WTC11 (cell line): Measurements from ENCODE around the gene PRMT9. TPM values are rescaled to one million over a fixed set of nuclear protein-coding genes. Genes with fewer than 3 reads are reported as not detected.

ENCODE experiments used
- ATAC-seq: fragments of 200-7000 bp; cut with Tn5 transposase; 2 replicates; pipeline ENCODE4 v1.10.0; 2021; ENCODE audit warnings: mild to moderate bottlenecking, moderate library complexity
- CTCF ChIA-PET: fragments of 300-600 bp; sonication (Branson Sonifier 250); formaldehyde crosslinking; loops from one replicate; lab custom pipeline; 2021; ENCODE audit warnings: antibody characterized with exemption; lab: Charles Lee
- POLR2A ChIA-PET: fragments of 350-600 bp; sonication (Branson Sonifier 250); formaldehyde crosslinking; loops from one replicate; lab custom pipeline; 2021; ENCODE audit warnings: antibody characterized with exemption; lab: Charles Lee
- DNase-seq: peaks from one replicate; pipeline ENCODE4 v3.0.0; 2021; ENCODE audit warnings: low spot score
- H3K27ac Mint-ChIP-seq: 2 replicates; pipeline ENCODE4 v1.8.0; 2021; ENCODE audit warnings: mixed read lengths
- H3K27me3 Mint-ChIP-seq: 2 replicates; pipeline ENCODE4 v1.8.0; 2021; ENCODE audit warnings: low read depth, mild to moderate bottlenecking, moderate library complexity, mixed read lengths
- H3K36me3 Mint-ChIP-seq: 2 replicates; pipeline ENCODE4 v1.8.0; 2021; ENCODE audit warnings: mixed read lengths
- H3K4me1 Mint-ChIP-seq: 2 replicates; pipeline ENCODE4 v1.8.0; 2022; ENCODE audit warnings: mixed read lengths
- H3K4me3 Mint-ChIP-seq: 2 replicates; pipeline ENCODE4 v1.8.0; 2021; ENCODE audit warnings: mild to moderate bottlenecking, moderate library complexity, mixed read lengths
- H3K9me3 Mint-ChIP-seq: 2 replicates; pipeline ENCODE4 v1.8.0; 2021; ENCODE audit warnings: mixed read lengths
- AR ChIP-seq: fragments of 250-450 bp; sonication (Bioruptor Pico); IDR thresholded peaks from 2 replicates; pipeline ENCODE4 v1.9.0; 2021; ENCODE audit warnings: mild to moderate bottlenecking
- CBFB ChIP-seq: sonication (generic); formaldehyde crosslinking; IDR thresholded peaks from 2 replicates; pipeline ENCODE4 v1.8.1; 2022; ENCODE audit warnings: mild to moderate bottlenecking, low read depth, missing genetic modification reagents
- CREM ChIP-seq: sonication (generic); formaldehyde crosslinking; IDR thresholded peaks from 2 replicates; pipeline ENCODE4 v1.8.1; 2022; ENCODE audit warnings: mild to moderate bottlenecking, missing genetic modification reagents, moderate library complexity
- E2F1 ChIP-seq: sonication (generic); formaldehyde crosslinking; IDR thresholded peaks from 2 replicates; pipeline ENCODE4 v1.8.0; 2022; ENCODE audit warnings: mild to moderate bottlenecking, missing genetic modification reagents
- ELF4 ChIP-seq: sonication (generic); formaldehyde crosslinking; IDR thresholded peaks from 2 replicates; pipeline ENCODE4 v1.8.1; 2022; ENCODE audit warnings: low read depth, mild to moderate bottlenecking, moderate library complexity, missing genetic modification reagents
- FOXP4 ChIP-seq: sonication (generic); formaldehyde crosslinking; IDR thresholded peaks from 2 replicates; pipeline ENCODE4 v1.8.0; 2022; ENCODE audit warnings: mild to moderate bottlenecking, missing genetic modification reagents
- GTF2I ChIP-seq: fragments of 250-450 bp; sonication (Bioruptor Pico); conservative IDR thresholded peaks from 2 replicates; pipeline ENCODE4 v1.4.0; 2021; ENCODE audit warnings: mild to moderate bottlenecking
- HMGXB4 ChIP-seq: sonication (generic); formaldehyde crosslinking; IDR thresholded peaks from 2 replicates; pipeline ENCODE4 v1.8.1; 2023; ENCODE audit warnings: mild to moderate bottlenecking, moderate library complexity, missing genetic modification reagents
- MXD4 ChIP-seq: fragments of 250-450 bp; sonication (Bioruptor Pico); IDR thresholded peaks from 2 replicates; pipeline ENCODE4 v1.8.0; 2021; ENCODE audit warnings: mild to moderate bottlenecking, moderate library complexity, borderline replicate concordance
- NFATC4 ChIP-seq: fragments of 250-450 bp; sonication (Bioruptor Pico); IDR thresholded peaks from 2 replicates; pipeline ENCODE4 v1.9.0; 2021; ENCODE audit warnings: mild to moderate bottlenecking
- NFE2L1 ChIP-seq: sonication (generic); formaldehyde crosslinking; IDR thresholded peaks from 2 replicates; pipeline ENCODE4 v1.8.1; 2023; ENCODE audit warnings: missing genetic modification reagents
- NR3C1 ChIP-seq: sonication (generic); formaldehyde crosslinking; conservative IDR thresholded peaks from 2 replicates; pipeline ENCODE4 v1.8.1; 2023; ENCODE audit warnings: low read depth, mild to moderate bottlenecking, missing genetic modification reagents
- SP1 ChIP-seq: sonication (generic); formaldehyde crosslinking; conservative IDR thresholded peaks from 2 replicates; pipeline ENCODE4 v1.8.1; 2022; ENCODE audit warnings: missing genetic modification reagents
- TEAD4 ChIP-seq: sonication (generic); formaldehyde crosslinking; IDR thresholded peaks from 2 replicates; pipeline ENCODE4 v1.8.0; 2022; ENCODE audit warnings: mild to moderate bottlenecking, missing genetic modification reagents
- ZNF396 ChIP-seq: fragments of 250-450 bp; sonication (Bioruptor Pico); IDR thresholded peaks from 2 replicates; pipeline ENCODE4 v1.8.0; 2021; ENCODE audit warnings: mild to moderate bottlenecking, moderate library complexity, borderline replicate concordance
- ZNF423 ChIP-seq: fragments of 250-450 bp; sonication (Bioruptor Pico); IDR thresholded peaks from 2 replicates; pipeline ENCODE4 v2.1.2; 2022; ENCODE audit warnings: mild to moderate bottlenecking, moderate library complexity
- ZNF671 ChIP-seq: fragments of 250-450 bp; sonication (Bioruptor Pico); IDR thresholded peaks from 2 replicates; pipeline ENCODE4 v1.8.0; 2021; ENCODE audit warnings: mild to moderate bottlenecking
- total RNA-seq: library from RNA; stranded (reverse); gene quantifications from 3 replicates; pipeline ENCODE4 v1.2.3, GENCODE V29; 2021
- TF ChIP-seq, protein P1 (sequence below): sonication (generic); formaldehyde crosslinking; IDR thresholded peaks from 2 replicates; pipeline ENCODE4 v1.8.1; 2022; ENCODE audit warnings: missing genetic modification reagents, borderline replicate concordance
- TF ChIP-seq, protein P2 (sequence below): fragments of 250-450 bp; sonication (Bioruptor Pico); conservative IDR thresholded peaks from 2 replicates; pipeline ENCODE4 v1.9.0; 2021; ENCODE audit warnings: mild to moderate bottlenecking
- TF ChIP-seq, protein P3 (sequence below): sonication (generic); formaldehyde crosslinking; IDR thresholded peaks from 2 replicates; pipeline ENCODE4 v1.8.0; 2022; ENCODE audit warnings: mild to moderate bottlenecking, missing genetic modification reagents
- TF ChIP-seq, protein P4 (sequence below): fragments of 250-450 bp; sonication (Bioruptor Pico); IDR thresholded peaks from 2 replicates; pipeline ENCODE4 v1.9.0; 2021; ENCODE audit warnings: moderate library complexity, mild to moderate bottlenecking, inconsistent platforms, borderline replicate concordance
- TF ChIP-seq, protein P5 (sequence below): fragments of 250-450 bp; sonication (Bioruptor Pico); IDR thresholded peaks from 2 replicates; pipeline ENCODE4 v2.1.2; 2022; ENCODE audit warnings: mild to moderate bottlenecking, moderate library complexity

PRMT9 gene
- total RNA-seq, 1 experiment from 2014 or later = 11.4 TPM

- TF ChIP-seq TEAD4 (CRISPR knock-in tag) (no peak), SP1 (no peak), NR3C1 (CRISPR knock-in tag) (no peak), ZNF423 (CRISPR knock-in tag) (no peak), GTF2I (CRISPR knock-in tag) (no peak)
- TF ChIP-seq, protein P1, sequence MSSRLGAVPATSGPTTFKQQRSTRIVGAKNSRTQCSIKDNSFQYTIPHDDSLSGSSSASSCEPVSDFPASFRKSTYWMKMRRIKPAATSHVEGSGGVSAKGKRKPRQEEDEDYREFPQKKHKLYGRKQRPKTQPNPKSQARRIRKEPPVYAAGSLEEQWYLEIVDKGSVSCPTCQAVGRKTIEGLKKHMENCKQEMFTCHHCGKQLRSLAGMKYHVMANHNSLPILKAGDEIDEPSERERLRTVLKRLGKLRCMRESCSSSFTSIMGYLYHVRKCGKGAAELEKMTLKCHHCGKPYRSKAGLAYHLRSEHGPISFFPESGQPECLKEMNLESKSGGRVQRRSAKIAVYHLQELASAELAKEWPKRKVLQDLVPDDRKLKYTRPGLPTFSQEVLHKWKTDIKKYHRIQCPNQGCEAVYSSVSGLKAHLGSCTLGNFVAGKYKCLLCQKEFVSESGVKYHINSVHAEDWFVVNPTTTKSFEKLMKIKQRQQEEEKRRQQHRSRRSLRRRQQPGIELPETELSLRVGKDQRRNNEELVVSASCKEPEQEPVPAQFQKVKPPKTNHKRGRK (CRISPR knock-in tag) = no peak
These were observed 45.6 kb downstream of the PRMT9 start (continued) for GRCh38 chr4:147638365-147638764.

DNA sequence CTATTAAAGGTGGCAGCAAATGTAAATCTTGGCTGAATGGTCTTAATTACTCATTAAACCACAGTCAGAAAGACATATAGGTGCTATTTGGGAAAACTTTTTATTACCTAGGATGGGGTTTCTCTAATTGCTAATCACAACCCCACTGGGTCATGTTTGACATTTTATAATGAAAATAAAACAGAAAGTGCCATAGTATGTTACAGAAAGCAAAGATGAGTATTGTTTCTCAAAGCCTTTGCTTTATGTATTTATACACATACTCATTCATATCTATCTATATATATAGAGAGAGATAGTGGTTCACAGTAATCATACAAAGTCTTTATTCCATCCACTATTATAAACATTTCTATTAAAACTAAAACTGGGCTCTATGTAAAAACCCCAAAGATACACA lies 48.6 kb downstream of the PRMT9 start:
- H3K4me3 Mint-ChIP-seq = no peak overlapping the region
- H3K27ac Mint-ChIP-seq = no peak overlapping the region
- POLR2A ChIA-PET = no interaction called here
- ATAC-seq = no peak
- peaks cover 25% of the 10 kb centered on the region for H3K4me1 Mint-ChIP-seq
- CTCF ChIA-PET = no interaction called here
- H3K36me3 Mint-ChIP-seq = peaks cover 48% of the 10 kb centered on the region
- DNase-seq = no peak
- H3K9me3 Mint-ChIP-seq = no peaks in the 10 kb centered on the region
- no peaks in the 10 kb centered on the region for H3K27me3 Mint-ChIP-seq
- no peak for TF ChIP-seq MXD4 (CRISPR knock-in tag)
- TF ChIP-seq, protein P2, sequence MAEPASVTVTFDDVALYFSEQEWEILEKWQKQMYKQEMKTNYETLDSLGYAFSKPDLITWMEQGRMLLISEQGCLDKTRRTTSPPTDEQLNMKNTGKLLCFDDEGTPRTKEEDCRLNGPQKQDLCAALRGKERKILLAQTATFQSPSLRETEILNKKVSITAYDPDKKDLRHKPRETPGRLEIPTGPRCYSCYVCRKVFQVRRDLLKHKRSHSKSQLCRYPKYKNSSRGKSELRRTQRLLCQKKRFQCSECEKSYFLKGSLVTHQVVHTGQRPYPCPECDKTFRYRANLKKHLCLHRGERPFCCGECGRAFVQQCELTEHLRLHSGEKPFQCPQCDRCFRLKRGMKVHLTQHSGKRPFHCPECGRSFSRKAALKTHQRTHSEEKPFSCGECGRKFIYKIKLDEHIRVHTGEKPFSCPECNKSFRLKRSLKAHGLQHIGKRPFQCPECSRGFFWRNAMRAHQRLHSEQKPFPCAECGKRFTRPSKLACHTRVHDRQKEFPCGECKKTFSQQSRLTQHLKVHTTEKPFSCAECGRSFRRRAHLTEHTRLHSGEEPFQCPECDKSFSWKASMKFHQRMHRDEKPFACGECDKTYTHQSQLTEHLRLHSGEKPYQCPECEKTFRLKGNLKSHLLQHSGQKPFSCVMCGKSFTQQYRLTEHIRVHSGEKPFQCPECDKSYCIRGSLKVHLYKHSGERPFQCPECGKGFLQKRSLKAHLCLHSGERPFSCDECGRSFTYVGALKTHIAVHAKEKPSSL (CRISPR knock-in tag) = no peak
- no peak for TF ChIP-seq NFE2L1 (CRISPR knock-in tag)
- TF ChIP-seq ZNF396 (CRISPR knock-in tag) = no peak
- TF ChIP-seq NFATC4 (CRISPR knock-in tag) = no peak
- no peak for TF ChIP-seq E2F1
- no peak for TF ChIP-seq CBFB (CRISPR knock-in tag)
- TF ChIP-seq FOXP4 = no peak
- no peak for TF ChIP-seq AR (CRISPR knock-in tag)
- no peak for TF ChIP-seq ELF4 (CRISPR knock-in tag)
- TF ChIP-seq, protein P3, sequence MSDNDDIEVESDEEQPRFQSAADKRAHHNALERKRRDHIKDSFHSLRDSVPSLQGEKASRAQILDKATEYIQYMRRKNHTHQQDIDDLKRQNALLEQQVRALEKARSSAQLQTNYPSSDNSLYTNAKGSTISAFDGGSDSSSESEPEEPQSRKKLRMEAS (CRISPR knock-in tag) = no peak
- no peak for TF ChIP-seq GTF2I (CRISPR knock-in tag)
- no peak for TF ChIP-seq HMGXB4 (CRISPR knock-in tag)
- TF ChIP-seq ZNF671 (CRISPR knock-in tag) = no peak
- TF ChIP-seq, protein P4, sequence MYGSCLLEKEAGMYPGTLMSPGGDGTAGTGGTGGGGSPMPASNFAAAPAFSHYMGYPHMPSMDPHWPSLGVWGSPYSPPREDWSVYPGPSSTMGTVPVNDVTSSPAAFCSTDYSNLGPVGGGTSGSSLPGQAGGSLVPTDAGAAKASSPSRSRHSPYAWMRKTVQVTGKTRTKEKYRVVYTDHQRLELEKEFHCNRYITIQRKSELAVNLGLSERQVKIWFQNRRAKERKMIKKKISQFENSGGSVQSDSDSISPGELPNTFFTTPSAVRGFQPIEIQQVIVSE (CRISPR knock-in tag) = no peak
- TF ChIP-seq, protein P5, sequence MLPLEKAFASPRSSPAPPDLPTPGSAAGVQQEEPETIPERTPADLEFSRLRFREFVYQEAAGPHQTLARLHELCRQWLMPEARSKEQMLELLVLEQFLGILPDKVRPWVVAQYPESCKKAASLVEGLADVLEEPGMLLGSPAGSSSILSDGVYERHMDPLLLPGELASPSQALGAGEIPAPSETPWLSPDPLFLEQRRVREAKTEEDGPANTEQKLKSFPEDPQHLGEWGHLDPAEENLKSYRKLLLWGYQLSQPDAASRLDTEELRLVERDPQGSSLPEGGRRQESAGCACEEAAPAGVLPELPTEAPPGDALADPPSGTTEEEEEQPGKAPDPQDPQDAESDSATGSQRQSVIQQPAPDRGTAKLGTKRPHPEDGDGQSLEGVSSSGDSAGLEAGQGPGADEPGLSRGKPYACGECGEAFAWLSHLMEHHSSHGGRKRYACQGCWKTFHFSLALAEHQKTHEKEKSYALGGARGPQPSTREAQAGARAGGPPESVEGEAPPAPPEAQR (CRISPR knock-in tag) = no peak
- TF ChIP-seq CREM (CRISPR knock-in tag) = no peak
